ENCODE measurements around the gene MDFIC. TPM values are rescaled to one million over a fixed set of nuclear protein-coding genes. Genes with fewer than 3 reads are reported as not detected.

MDFIC gene
- polyA plus RNA-seq, 1 donor (not counting 4 experiments of a cell fraction or from before 2014, with no cell fraction given) = 8.5 TPM

GRCh38 chr7:115034515-115034914 is 112.6 kb downstream of the MDFIC start:
- Histone ChIP-seq H3K27me3 (ENCODE audit: control insufficient read depth, extremely low read depth, insufficient read depth, low read length) (no peaks in the 10 kb centered on the region), H3K9me3 (ENCODE audit: control insufficient read depth, low read depth, low read length) (no peaks in the 10 kb centered on the region), H3K79me2 (ENCODE audit: control insufficient read depth, insufficient read depth, low read length) (no peaks in the 10 kb centered on the region), H3K4me3 (ENCODE audit: control insufficient read depth in 2 of 3, extremely low read depth in 1 of 3, insufficient read depth in 2 of 3, low read depth in 1 of 3, low read length in 3 of 3) (no peak overlapping the region), H3K4me1 (ENCODE audit: control insufficient read depth, extremely low read depth, insufficient read depth, low read length) (no peaks in the 10 kb centered on the region), H3K36me3 (ENCODE audit: control insufficient read depth in 2 of 2, extremely low read depth in 1 of 2, insufficient read depth in 2 of 2, low read length in 2 of 2) (no peaks in the 10 kb centered on the region), H4K20me1 (ENCODE audit: control insufficient read depth, extremely low read depth, insufficient read depth, low read length) (no peaks in the 10 kb centered on the region), H3K4me2 (ENCODE audit: control insufficient read depth, extremely low read depth, insufficient read depth, low read depth, low read length) (no peak overlapping the region), H2AFZ (ENCODE audit: control insufficient read depth, low read length) (no peak overlapping the region), H3K27ac (ENCODE audit: control insufficient read depth, insufficient read depth, low read length) (no peak overlapping the region), H3K9ac (ENCODE audit: control insufficient read depth, extremely low read depth, insufficient read depth, low read length) (no peak overlapping the region), H3K9me1 (ENCODE audit: control insufficient read depth, extremely low read depth, insufficient read depth, low read length) (no peaks in the 10 kb centered on the region)
- DNase-seq (ENCODE audit: low read depth, low spot score) (no peak), FAIRE-seq (no peak)
- dilution Hi-C loops (cut with MboI; ENCODE audit: extremely low pct_ligation_motif_present, low sequenced_read_pairs) = no loop called here
- no peak for TF ChIP-seq EZH2 (IDR thresholded peaks at IDR 0.05; ENCODE audit: low read length)
- TF ChIP-seq CTCF (optimal IDR thresholded peaks at IDR 0.05 in 1 of 3, IDR thresholded peaks at IDR 0.05 in 1 of 3, conservative IDR thresholded peaks at IDR 0.05 in 1 of 3; ENCODE audit: extremely low read depth in 1 of 3, insufficient read depth in 2 of 3, low read length in 3 of 3) = no peak

DNA sequence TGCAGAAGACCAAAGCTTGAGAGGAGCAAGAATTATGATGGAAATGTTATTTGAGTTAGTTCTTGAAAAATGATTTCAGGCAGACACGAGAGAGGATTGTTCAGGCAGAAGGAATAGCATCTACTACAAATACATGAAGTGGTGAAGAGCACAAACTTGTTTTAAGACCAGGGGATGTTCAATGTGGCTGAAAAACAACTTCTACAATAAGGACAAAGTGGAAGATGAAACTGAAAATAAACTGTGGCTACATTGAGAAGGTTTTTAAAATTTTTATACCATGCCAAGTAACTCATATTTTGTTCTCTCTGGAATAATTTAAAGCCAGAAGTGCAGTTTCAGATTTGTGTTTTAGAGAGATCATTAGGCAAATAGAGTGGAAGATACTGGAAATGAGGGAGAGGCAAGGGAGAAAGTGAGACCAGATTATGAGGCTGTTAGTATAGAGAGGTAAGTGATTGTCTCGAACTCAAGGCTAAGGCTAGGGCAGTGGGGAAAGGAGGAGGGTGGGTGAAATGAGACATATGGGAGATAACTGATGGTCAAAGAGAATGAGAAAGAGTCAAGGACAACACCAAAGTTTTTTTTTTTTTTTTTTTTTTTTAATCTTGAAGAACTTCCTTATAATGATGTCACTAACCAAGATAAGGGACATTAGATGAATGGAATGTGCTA is 115.4 kb downstream of the MDFIC start:
- no peaks in the 10 kb centered on the region for H3K9me3 ChIP-seq (ENCODE audit: control insufficient read depth, low read depth, low read length)
- H3K27ac ChIP-seq (ENCODE audit: control insufficient read depth, insufficient read depth, low read length) = no peak overlapping the region
- TF ChIP-seq EZH2 (IDR thresholded peaks at IDR 0.05; ENCODE audit: low read length) (no peak), CTCF (optimal IDR thresholded peaks at IDR 0.05 in 1 of 3, IDR thresholded peaks at IDR 0.05 in 1 of 3, conservative IDR thresholded peaks at IDR 0.05 in 1 of 3; ENCODE audit: extremely low read depth in 1 of 3, insufficient read depth in 2 of 3, low read length in 3 of 3) (no peak)
- FAIRE-seq = no peak
- no peaks in the 10 kb centered on the region for H3K79me2 ChIP-seq (ENCODE audit: control insufficient read depth, insufficient read depth, low read length)
- H4K20me1 ChIP-seq (ENCODE audit: control insufficient read depth, extremely low read depth, insufficient read depth, low read length) = no peaks in the 10 kb centered on the region
- H3K4me1 ChIP-seq (ENCODE audit: control insufficient read depth, extremely low read depth, insufficient read depth, low read length) = no peaks in the 10 kb centered on the region
- H3K4me3 ChIP-seq (ENCODE audit: control insufficient read depth in 2 of 3, extremely low read depth in 1 of 3, insufficient read depth in 2 of 3, low read depth in 1 of 3, low read length in 3 of 3) = no peak overlapping the region
- H2AFZ ChIP-seq (ENCODE audit: control insufficient read depth, low read length) = no peak overlapping the region
- H3K9me1 ChIP-seq (ENCODE audit: control insufficient read depth, extremely low read depth, insufficient read depth, low read length) = no peaks in the 10 kb centered on the region
- no peaks in the 10 kb centered on the region for H3K27me3 ChIP-seq (ENCODE audit: control insufficient read depth, extremely low read depth, insufficient read depth, low read length)
- DNase-seq (ENCODE audit: low read depth, low spot score) = no peak
- H3K4me2 ChIP-seq (ENCODE audit: control insufficient read depth, extremely low read depth, insufficient read depth, low read depth, low read length) = no peak overlapping the region
- no peak overlapping the region for H3K9ac ChIP-seq (ENCODE audit: control insufficient read depth, extremely low read depth, insufficient read depth, low read length)
- H3K36me3 ChIP-seq (ENCODE audit: control insufficient read depth in 2 of 2, extremely low read depth in 1 of 2, insufficient read depth in 2 of 2, low read length in 2 of 2) = no peaks in the 10 kb centered on the region
- dilution Hi-C loops (cut with MboI; ENCODE audit: extremely low pct_ligation_motif_present, low sequenced_read_pairs) = no loop called here

Measured in keratinocyte (primary cell).